Transverse colon (tissue), 4 donors: Measurements from ENCODE around the gene RBM20.

Experiments used
- POLR2AphosphoS5 ChIP-seq, 3 donors: sonication (generic); formaldehyde crosslinking; IDR thresholded peaks; one replicate each; pipeline ENCODE4 v1.6.1; 2016; ENCODE audit warnings: antibody characterized with exemption in 3 of 3
- TF ChIP-seq, protein P1 (sequence below), 5 experiments: fragments of 200-600 bp in 3 of 5; fragments of 450-650 bp in 2 of 5; sonication (generic) in 3 of 5; IDR thresholded peaks; 1 replicate in 2 of 5; 2 replicates in 3 of 5; pipeline ENCODE4 v1.5.1; 2016 to 2017; ENCODE audit warnings: antibody characterized with exemption in 5 of 5, inconsistent platforms in 3 of 5, mild to moderate bottlenecking in 2 of 5, moderate library complexity in 1 of 5

DNA sequence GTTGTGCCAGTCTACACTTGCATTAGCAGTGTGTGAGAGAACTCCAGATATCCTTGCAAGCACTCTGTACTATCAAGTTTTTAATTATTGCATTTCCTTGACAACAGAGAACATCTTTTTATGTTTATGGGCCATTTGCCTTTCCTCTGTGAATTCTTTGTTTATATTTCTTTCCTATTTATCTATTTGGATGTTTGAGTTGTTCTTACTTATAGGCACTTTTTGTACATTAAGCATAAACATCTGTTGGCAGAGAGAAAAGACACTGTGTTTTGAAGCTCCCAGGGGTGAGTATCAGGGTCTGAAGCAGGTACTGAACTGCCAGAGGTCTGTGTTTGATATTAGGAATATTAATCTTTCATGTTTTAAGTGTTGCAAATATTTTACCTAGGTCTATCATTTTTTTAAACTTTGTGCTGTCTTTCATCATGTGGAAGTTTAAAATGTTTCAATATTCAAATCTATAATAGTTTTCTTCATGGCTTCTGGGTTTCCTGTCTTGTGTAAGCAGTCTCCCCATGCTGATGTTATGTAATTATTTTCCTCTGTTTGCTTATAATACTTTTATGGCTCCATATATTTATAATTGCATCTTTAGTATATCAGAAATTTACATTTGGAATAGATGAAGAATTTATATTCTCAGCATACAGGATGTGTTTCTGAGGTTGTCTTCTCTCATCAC, 209.9 kb downstream of the RBM20 start:
- TF ChIP-seq, protein P1, sequence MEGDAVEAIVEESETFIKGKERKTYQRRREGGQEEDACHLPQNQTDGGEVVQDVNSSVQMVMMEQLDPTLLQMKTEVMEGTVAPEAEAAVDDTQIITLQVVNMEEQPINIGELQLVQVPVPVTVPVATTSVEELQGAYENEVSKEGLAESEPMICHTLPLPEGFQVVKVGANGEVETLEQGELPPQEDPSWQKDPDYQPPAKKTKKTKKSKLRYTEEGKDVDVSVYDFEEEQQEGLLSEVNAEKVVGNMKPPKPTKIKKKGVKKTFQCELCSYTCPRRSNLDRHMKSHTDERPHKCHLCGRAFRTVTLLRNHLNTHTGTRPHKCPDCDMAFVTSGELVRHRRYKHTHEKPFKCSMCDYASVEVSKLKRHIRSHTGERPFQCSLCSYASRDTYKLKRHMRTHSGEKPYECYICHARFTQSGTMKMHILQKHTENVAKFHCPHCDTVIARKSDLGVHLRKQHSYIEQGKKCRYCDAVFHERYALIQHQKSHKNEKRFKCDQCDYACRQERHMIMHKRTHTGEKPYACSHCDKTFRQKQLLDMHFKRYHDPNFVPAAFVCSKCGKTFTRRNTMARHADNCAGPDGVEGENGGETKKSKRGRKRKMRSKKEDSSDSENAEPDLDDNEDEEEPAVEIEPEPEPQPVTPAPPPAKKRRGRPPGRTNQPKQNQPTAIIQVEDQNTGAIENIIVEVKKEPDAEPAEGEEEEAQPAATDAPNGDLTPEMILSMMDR (IDR thresholded peaks at IDR 0.05): no peak
- TF ChIP-seq POLR2AphosphoS5 (IDR thresholded peaks at IDR 0.05): no peak
